LoVo (cell line): Measurements from ENCODE around the gene NALCN.

Experiments used
- DNase-seq: peaks from one replicate; pipeline ENCODE4 v3.0.0-alpha.2; 2016; ENCODE audit warnings: low spot score

Gene NALCN

GRCh38 chr13:101025925-101026324, 390.4 kb downstream of the NALCN start:
- DNase-seq = no peak

- DNase-seq = no peak
Measured at GRCh38 chr13:101025519-101025918, 390.8 kb downstream of the NALCN start.

GRCh38 chr13:101019126-101019525, 397.2 kb downstream of the NALCN start:
- no peak for DNase-seq

GRCh38 chr13:101018720-101019119, 397.6 kb downstream of the NALCN start:
- no peak for DNase-seq

- DNase-seq = no peak
Measured at GRCh38 chr13:101017123-101017872, 399.0 kb downstream of the NALCN start.

- no peak for DNase-seq
Measured at GRCh38 chr13:101016475-101016874, 399.8 kb downstream of the NALCN start.

- no peak for DNase-seq
Measured at GRCh38 chr13:101013245-101013644, 403.1 kb downstream of the NALCN start.

- no peak for DNase-seq
Measured at GRCh38 chr13:101010100-101010499, 406.2 kb downstream of the NALCN start.

GRCh38 chr13:101007245-101007644, 409.1 kb downstream of the NALCN start:
- DNase-seq = no peak
